Fibroblast of lung (primary cell): ENCODE data around the gene LRRFIP1. TPM values are rescaled to one million over a fixed set of nuclear protein-coding genes. Genes with fewer than 3 reads are reported as not detected.

ENCODE experiments used
- DNase-seq, 2 donors: peaks; one replicate each; pipeline versions ENCODE4 v3.0.0 to v3.0.0-alpha.2; 2010; ENCODE audit warnings: low read depth in 2 of 2
- H2AFZ ChIP-seq: 2 replicates; pipeline ENCODE4 v1.5.1; 2012; ENCODE audit warnings: low read length, control low read depth, inconsistent platforms
- H3K27ac ChIP-seq: 2 replicates; pipeline ENCODE4 v1.5.1; 2011; ENCODE audit warnings: low read length, control low read depth; ENCODE audit not compliant: insufficient read depth
- H3K27me3 ChIP-seq: 2 replicates; pipeline ENCODE4 v1.5.1; 2011; ENCODE audit warnings: mild to moderate bottlenecking, low read length; ENCODE audit not compliant: control insufficient read depth, insufficient read depth
- H3K36me3 ChIP-seq: 2 replicates; pipeline ENCODE4 v1.5.1; 2011; ENCODE audit warnings: low read length; ENCODE audit not compliant: control insufficient read depth, insufficient read depth
- H3K4me1 ChIP-seq: 2 replicates; pipeline ENCODE4 v1.5.1; 2011; ENCODE audit warnings: low read length; ENCODE audit not compliant: control insufficient read depth, insufficient read depth; ENCODE audit errors: extremely low read depth
- H3K4me2 ChIP-seq: 2 replicates; pipeline ENCODE4 v1.5.1; 2011; ENCODE audit warnings: low read length, control low read depth; ENCODE audit not compliant: insufficient read depth; ENCODE audit errors: extremely low read depth
- H3K4me3 ChIP-seq, 4 experiments: fragments of 200-600 bp in 1 of 4; sonication (generic) in 1 of 4; replicated peaks in 1 of 4; 2 replicates each; pipeline ENCODE4 v1.5.1; 2011 to 2016; ENCODE audit warnings: low read length in 4 of 4, low read depth in 3 of 4, mild to moderate bottlenecking in 3 of 4, control low read depth in 2 of 4, inconsistent platforms in 1 of 4, mixed read lengths in 1 of 4; ENCODE audit not compliant: insufficient read depth in 1 of 4; ENCODE audit errors: control extremely low read depth in 1 of 4
- H3K79me2 ChIP-seq: 2 replicates; pipeline ENCODE4 v1.5.1; 2012; ENCODE audit warnings: mild to moderate bottlenecking, low read length, inconsistent platforms; ENCODE audit not compliant: control insufficient read depth, insufficient read depth
- H3K9ac ChIP-seq: 2 replicates; pipeline ENCODE4 v1.5.1; 2011; ENCODE audit warnings: mild to moderate bottlenecking, low read length, control low read depth; ENCODE audit not compliant: insufficient read depth
- H3K9me3 ChIP-seq: 2 replicates; pipeline ENCODE4 v1.5.1; 2012; ENCODE audit warnings: low read depth, low read length; ENCODE audit not compliant: control insufficient read depth, insufficient read depth
- H4K20me1 ChIP-seq: 2 replicates; pipeline ENCODE4 v1.5.1; 2011; ENCODE audit warnings: low read length; ENCODE audit not compliant: control insufficient read depth, insufficient read depth; ENCODE audit errors: extremely low read depth
- EZH2 ChIP-seq: IDR thresholded peaks from 2 replicates; pipeline ENCODE4 v1.5.1; 2012; ENCODE audit warnings: low read length, control low read depth, mild to moderate bottlenecking; ENCODE audit errors: missing control alignments
- polyA plus RNA-seq, 2 donors: library from polyadenylated mRNA; depleted of rRNA in 1 of 2; stranded (reverse) in 1 of 2; unstranded in 1 of 2; fragments of >200 nt; gene quantifications; 2 replicates each; pipeline ENCODE4 v1.2.1, GENCODE V29; 2011 to 2012; ENCODE audit warnings: missing spikeins in 1 of 2
- total RNA-seq: library from RNA; depleted of rRNA; stranded (reverse); fragments of >200 nt; gene quantifications from 2 replicates; pipeline ENCODE4 v1.2.1, GENCODE V29; 2014
- TF ChIP-seq, protein P1 (sequence below), 2 donors: IDR thresholded peaks in 1 of 2; conservative IDR thresholded peaks in 1 of 2; 1 replicate in 1 of 2; 2 replicates in 1 of 2; pipeline ENCODE4 v1.5.1; 2011 to 2012; ENCODE audit warnings: low read length in 2 of 2, control low read depth in 1 of 2, inconsistent platforms in 1 of 2, low read depth in 1 of 2, mild to moderate bottlenecking in 1 of 2

The LRRFIP1 gene
- total and polyA plus RNA-seq, 2 donors (not counting 1 experiment from before 2014, with no cell fraction given) = 58.1 to 113 TPM

DNA sequence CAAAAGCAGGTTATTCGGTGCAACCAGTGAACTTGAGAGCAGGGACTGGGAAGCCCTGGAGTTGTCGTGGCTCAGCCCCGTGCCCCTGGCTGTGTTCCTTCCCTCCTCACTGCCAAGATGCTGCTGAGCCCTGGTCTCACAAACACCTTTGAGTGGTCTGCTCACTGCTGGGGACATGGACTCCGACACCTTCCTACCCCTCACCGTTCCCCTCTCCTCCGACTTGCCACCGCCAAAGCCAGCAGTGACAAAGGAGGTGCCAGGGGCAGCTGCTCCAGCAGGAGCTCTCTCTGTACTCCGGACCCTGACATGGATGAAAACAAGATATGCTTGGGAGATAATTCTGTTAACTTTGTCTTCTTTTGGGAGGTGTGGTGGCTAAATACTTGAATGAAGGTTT, 17.9 kb downstream of the LRRFIP1 start:
- DNase-seq = no peak
- H3K4me3 ChIP-seq = no peak overlapping the region
- no peaks in the 10 kb centered on the region for H3K9me3 ChIP-seq
- no peaks in the 10 kb centered on the region for H3K27me3 ChIP-seq
- no peaks in the 10 kb centered on the region for H3K79me2 ChIP-seq
- H3K4me2 ChIP-seq = no peak overlapping the region
- no peak for TF ChIP-seq EZH2
- TF ChIP-seq, protein P1, sequence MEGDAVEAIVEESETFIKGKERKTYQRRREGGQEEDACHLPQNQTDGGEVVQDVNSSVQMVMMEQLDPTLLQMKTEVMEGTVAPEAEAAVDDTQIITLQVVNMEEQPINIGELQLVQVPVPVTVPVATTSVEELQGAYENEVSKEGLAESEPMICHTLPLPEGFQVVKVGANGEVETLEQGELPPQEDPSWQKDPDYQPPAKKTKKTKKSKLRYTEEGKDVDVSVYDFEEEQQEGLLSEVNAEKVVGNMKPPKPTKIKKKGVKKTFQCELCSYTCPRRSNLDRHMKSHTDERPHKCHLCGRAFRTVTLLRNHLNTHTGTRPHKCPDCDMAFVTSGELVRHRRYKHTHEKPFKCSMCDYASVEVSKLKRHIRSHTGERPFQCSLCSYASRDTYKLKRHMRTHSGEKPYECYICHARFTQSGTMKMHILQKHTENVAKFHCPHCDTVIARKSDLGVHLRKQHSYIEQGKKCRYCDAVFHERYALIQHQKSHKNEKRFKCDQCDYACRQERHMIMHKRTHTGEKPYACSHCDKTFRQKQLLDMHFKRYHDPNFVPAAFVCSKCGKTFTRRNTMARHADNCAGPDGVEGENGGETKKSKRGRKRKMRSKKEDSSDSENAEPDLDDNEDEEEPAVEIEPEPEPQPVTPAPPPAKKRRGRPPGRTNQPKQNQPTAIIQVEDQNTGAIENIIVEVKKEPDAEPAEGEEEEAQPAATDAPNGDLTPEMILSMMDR (conservative IDR thresholded peaks at IDR 0.05 in 1 of 2, IDR thresholded peaks at IDR 0.05 in 1 of 2; ENCODE audit: low read depth in 1 of 2, low read length in 2 of 2) = no peak
- no peak overlapping the region for H2AFZ ChIP-seq
- no peaks in the 10 kb centered on the region for H3K4me1 ChIP-seq
- no peaks in the 10 kb centered on the region for H3K36me3 ChIP-seq
- H3K9ac ChIP-seq = no peak overlapping the region
- no peaks in the 10 kb centered on the region for H4K20me1 ChIP-seq
- no peak overlapping the region for H3K27ac ChIP-seq

DNA sequence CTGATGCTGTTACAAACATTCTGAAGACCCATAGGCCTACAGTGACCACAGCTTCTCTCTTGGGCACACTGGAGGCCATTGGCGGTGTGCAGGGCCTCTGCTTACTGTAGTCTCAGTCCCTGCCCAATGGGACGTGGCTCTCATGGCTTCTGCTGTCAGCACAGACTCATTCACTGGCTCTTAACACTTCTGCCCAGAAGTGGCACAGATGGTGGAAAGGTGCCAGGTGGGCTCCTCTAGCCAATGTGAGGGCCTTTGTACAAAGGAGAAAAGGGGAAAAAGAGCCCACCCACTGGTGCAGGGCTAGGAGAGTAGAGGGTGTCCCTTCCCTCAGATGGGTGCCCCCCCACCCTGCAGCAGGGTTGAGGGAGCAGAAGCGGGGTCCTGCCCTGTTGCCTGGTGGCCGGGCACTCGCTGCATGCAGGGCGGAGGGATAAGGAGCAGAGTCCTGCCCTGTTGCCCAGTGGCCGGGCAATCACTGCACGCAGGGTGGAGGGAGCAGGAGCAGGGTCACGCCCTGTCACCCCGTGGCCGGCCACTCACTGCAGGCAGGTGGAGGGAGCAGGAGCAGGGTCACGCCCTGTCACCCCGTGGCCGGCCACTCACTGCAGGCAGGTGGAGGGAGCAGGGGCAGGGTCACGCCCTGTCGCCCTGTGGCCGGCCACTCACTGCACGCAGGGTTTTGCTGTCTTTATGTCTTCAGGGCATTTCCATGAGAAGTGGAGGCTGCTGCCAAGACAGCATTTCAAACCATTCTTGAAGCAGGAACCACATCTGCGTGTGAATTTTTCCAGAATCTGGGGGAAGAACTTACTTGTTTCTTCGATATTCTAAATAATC, 20.0 kb downstream of the LRRFIP1 start:
- no peak for DNase-seq
- H3K4me1 ChIP-seq = no peaks in the 10 kb centered on the region
- H3K9me3 ChIP-seq = no peaks in the 10 kb centered on the region
- TF ChIP-seq, protein P1 (conservative IDR thresholded peaks at IDR 0.05 in 1 of 2, IDR thresholded peaks at IDR 0.05 in 1 of 2; ENCODE audit: low read depth in 1 of 2, low read length in 2 of 2) = no peak
- no peak for TF ChIP-seq EZH2
- no peak overlapping the region for H2AFZ ChIP-seq
- H4K20me1 ChIP-seq = no peaks in the 10 kb centered on the region
- no peak overlapping the region for H3K9ac ChIP-seq
- no peak overlapping the region for H3K4me2 ChIP-seq
- H3K36me3 ChIP-seq = peaks cover 2% of the 10 kb centered on the region
- no peak overlapping the region for H3K27ac ChIP-seq
- no peaks in the 10 kb centered on the region for H3K79me2 ChIP-seq
- H3K27me3 ChIP-seq = no peaks in the 10 kb centered on the region
- no peak overlapping the region for H3K4me3 ChIP-seq

- H3K36me3 ChIP-seq = peaks cover 2% of the 10 kb centered on the region
- no peaks in the 10 kb centered on the region for H4K20me1 ChIP-seq
- no peak overlapping the region for H3K4me3 ChIP-seq
- H3K4me1 ChIP-seq = no peaks in the 10 kb centered on the region
- no peaks in the 10 kb centered on the region for H3K79me2 ChIP-seq
- no peak for TF ChIP-seq EZH2
- TF ChIP-seq, protein P1 (conservative IDR thresholded peaks at IDR 0.05 in 1 of 2, IDR thresholded peaks at IDR 0.05 in 1 of 2; ENCODE audit: low read depth in 1 of 2, low read length in 2 of 2) = no peak
- no peaks in the 10 kb centered on the region for H3K9me3 ChIP-seq
- no peak overlapping the region for H3K4me2 ChIP-seq
- no peak overlapping the region for H2AFZ ChIP-seq
- H3K9ac ChIP-seq = no peak overlapping the region
- no peak for DNase-seq
- H3K27me3 ChIP-seq = no peaks in the 10 kb centered on the region
- no peak overlapping the region for H3K27ac ChIP-seq
These were observed 20.6 kb downstream of the LRRFIP1 start for GRCh38 chr2:237648016-237648381.
